Activated effector memory CD4-positive, alpha-beta T cell treated with anti-CD3 and anti-CD28 coated beads, Interleukin-2, amount 50 U/mL, for 16 hours (primary cell): Measurements from ENCODE around the gene BCOR.

ENCODE experiments used
- DNase-seq: peaks from one replicate; pipeline ENCODE4 v3.0.0-alpha.2; 2020

Gene BCOR

DNA sequence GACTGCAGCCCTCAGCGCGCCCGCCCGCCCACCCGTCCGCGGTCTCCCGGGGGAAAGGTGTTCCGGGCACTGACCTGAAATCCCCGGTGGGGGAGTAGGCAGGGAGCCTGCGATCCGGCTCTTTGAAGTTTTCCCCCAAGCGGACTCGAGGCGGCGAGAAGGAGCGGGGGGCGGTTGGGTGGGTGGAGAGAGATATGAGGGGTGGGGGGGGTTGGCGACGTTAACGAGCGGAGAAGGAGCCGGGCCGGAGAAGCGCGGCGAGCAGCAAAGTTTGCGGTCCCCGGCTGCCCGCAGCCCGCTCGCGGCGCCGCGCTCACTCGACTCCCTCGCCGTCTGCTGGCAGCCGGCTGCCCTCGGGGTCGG lies 636 bp downstream of the BCOR start:
- DNase-seq, result peak; percentile 76

DNA sequence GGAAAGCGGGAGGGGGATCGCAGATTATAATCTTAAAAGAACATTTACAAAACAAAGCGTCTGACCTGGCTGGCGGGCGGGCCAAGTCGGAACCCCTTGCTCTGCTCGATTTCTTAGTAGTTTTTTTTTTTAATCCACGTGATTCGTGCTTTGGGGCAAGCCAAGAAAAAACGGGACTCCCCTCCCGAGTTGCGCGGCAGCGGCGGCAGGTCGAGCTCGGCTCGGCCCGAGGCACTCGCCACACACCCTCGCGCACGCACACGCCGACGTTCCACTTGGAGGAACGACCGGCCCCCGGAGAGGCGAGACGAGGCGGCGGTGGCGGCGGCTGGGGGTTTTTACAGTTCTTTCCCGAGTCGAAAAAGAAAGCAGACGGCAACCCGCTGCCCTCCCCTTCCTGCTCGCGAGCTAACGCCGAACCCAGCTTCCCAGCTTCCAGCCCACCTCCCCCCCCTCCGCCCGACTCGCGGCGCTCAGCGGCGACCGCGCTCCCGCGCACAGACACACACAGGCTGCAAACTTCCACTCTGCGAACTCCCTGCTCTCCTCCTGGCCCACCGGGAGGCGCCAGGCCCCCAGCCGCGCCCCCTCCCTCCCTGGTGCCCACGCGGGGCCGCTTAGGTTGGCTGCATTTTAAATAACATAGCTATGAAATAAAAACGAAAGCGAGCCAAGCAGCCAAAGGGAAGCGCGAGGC lies 1.2 kb downstream of the BCOR start:
- peak; percentile 90 for DNase-seq

DNA sequence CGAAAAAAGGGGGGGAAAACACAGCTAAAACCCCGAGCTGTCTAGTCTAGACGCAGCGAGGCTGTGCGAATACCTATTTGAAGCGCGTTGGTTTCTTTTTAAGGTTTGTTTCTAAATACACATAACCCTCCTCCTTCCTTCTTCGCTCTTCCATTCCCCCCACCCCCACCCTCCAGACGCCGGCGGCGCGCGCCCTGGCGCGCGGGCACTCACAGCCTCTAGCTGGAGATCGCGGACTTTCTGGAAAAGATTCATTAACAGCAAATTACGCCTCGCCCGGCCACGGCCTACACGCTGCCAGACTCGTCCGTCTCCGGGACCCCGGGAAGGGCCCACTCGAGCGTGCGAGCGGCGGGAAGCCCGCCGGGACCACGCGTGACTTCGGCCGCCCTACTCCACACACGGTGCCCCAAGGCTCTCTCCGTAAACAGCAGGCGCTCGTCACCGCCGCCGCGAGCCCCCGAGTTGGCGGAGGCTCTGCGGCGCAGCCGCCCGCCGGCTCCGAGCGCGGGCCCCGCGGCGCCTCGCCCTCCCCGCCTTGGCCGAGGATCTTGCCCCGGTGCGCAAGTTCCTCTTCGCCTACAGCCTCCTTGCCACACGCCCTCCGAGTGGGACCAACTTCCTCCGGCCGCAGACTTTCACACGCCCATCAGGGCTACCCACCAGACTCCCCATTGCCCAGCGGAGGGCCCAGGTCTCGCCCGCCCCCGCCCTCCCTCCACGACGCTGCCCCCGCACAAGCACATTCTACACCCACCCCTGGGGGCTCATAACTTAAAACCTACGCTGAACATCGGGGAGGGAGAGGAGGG lies 2.0 kb downstream of the BCOR start:
- peak; percentile 71 for DNase-seq

DNA sequence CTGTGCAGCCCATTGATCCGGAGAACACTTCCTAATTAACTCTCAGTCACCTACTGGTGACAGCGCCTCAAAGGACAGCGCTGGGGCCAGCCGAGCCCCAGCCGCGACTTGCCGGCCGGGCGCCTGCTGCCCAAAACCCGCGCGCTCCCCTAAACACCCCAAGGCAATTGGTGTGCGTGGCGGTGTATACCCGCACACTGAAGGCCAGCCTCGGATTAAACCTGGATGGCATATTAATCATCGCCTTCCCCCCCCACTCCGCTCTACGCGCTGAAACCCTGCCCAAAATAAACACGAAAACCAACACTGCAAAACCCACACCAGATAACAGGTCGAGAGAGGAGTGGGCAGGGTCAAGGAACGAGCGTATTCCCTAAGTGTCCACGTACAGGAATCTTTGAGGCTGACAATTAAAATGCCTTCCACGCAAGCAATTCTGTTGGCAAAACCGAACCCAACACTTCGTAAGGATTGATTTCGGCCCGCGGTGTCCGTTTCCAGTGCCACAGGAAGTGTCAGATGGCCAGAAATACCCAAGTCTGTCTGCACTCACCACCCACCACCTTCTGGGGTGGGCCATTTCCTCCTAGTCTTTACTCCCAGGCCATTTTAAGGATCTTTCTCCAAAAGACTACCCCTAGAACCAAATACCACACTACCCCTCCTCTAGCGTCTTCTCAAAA lies 2.7 kb downstream of the BCOR start:
- no peak for DNase-seq

DNA sequence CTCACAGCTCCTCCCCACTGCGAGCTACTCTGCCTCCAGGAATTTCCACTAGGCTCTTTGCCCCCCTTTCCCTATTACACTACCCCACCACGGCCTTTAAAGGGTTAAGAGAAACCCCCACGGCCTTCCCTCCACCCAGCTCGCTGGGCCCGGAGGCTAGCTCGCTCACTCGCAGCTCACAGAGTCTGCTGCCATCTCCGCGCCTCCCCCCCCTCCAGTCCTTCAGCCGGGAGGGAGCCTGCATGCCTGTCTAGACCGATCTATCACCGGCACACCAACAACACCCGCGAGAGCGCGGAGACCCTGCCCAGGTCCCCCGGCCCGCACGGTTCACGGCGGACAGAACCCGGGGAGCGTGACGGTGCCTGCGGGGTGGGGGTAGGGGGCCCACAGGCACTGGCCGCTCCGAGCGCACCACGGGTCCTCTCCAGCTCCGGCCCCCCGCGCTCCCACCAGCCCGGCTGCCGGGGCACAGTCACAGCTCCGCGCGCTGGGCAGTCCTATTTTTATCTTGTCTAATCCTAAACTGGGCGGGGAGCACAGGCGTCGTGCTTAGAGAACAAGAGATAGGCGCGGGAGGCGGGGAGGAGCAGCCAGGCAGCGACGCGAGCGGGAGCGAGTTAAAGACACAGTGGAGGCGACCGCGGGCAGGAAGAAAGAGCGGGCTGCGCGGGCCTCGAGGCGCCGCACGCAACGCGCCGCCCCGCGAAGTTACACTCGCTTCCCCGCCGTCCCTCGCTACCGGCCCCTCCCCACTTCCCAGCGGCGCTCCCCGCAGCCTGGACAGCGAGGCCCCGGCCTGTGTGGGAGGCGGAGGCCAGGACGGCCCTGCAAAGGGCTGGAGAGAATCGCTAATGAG lies 3.5 kb downstream of the BCOR start:
- peak; percentile 69 for DNase-seq

DNA sequence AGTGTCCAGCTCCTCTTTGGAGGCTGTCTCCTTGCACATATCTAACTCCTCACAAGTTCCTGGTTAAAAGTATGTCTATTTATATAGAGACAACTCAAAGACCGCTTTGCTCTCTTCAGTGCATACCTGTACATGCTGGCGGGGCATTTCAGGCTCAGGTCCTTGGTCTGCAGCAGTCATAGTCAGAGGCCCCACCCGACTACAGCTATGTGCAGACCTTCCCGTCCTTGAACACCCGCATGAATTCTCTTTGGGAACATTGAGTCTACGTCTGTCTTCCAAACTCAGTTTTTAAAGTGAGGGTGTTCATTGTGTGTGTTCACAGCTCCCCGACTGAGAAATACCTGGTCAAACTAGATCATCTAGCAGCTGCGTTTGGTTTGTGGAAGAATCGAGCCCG lies 4.2 kb downstream of the BCOR start:
- no peak for DNase-seq

DNA sequence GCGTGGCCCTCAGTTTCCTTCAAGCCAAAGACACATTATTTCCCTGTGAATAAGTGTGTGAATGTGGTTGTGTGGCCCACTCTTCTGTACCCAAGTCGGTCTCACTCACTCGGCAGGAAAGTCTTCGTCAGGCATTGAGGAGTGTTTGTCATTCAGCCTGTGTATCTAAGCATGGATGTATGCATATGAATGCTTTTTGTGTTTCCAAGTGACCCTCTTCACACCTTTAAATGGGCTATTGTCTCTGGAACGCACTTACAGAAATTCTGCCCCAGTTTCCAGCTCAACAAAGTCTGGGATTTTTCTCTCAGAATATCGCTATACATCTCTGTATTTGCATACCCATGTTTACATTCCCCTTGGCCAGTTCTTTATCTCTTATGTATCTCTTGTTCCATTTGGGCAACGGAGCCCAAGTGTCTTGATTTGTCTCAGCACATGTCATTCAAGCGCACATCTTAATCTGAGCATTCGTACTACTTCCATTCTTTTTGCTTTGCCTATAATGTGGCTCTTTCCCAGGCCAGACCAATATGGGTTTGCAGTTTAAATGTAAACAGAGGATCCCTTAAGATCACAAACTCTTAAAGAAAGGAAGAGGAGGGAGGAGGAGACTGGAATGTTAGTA lies 4.8 kb downstream of the BCOR start:
- DNase-seq, result no peak

DNA sequence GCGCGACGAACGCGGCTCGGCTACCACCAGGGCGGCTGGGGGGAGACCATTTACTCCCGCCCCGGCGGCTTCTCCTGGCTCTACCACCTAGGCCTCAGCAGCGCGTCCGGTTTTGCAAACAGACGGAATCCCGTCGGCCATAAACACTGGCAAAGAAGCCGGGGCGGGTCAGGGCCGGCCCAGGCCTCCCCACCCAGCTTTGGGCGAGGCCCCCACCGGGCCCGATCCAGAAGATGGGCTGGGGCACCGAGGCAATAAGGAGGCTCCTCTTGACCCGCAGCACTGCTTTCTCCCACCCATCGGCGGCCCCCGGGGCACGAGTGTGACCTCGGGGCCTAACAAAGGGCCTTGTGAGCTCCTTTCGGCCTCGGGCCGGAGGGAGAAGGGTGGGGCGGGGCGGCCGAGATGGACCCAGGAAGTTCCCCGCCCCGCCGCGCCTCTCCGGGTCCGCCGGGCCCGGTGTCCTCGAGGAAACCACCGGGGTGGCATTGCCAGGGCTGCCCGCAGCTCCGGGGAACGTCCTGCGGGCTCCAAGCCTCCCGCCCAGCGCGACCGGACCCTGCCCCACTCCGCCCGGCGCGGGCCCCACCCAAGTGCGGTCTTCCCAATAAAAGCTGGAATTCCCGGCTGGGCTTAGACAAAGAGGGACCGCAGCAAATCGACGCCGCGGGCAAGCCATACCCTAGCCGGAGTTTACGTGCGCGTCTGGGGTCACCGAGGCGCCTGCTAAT lies 5.9 kb downstream of the BCOR start:
- DNase-seq, result no peak

DNA sequence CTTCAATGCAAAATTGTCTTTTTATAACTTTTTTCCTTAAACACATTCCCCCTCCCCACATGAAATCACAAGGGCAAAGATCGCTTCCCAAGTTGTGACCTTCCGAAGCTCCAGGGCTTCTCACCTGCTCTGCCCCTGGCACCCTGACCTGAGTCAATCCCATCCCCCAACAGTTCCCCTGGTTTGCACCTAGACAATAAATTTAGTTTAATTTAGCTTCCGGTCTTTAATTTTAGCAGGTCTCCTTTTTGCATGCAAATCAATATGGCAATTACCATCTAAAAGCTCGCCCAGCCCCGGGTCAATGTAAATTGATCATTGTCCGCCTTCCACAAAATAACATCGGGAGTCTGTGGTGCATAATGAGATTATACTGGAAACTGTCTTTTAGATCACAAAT lies 6.8 kb downstream of the BCOR start:
- DNase-seq, result no peak

DNA sequence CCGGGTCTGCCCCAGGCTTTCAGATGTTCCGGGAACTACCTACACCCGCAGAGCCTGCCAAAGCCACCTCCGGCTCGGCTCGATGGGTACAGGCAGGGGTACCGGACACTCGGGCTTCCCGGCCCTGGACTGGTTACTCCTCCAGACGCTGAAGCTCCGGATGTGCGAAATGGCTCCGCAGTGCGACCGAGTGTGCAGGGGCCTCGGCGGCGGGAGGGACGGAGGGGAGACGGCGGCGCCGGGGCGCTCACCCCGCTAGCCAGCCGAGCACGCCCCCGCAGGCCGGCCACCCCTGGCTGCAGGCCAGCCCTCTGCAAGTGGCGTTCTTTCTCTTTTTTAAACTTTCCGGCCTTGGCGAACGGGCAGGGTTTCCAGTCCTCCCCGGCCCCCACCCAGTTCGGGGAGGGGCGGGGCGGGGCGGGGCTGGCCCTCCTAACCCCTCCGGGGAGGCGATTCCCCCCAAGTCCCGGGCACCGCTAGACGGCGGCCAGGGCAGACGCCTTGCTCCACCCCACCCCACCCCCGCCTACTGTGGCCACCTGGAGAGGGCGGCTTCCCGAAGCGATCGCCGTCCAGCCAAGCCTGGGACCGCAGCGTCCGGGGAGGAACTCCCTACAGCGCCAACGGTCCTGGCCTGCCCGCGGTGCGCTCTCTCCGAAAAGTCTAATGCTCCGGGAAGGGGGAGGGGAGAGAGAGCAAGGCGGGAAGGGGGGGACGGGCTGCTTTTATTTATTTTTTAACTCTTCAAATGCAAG lies 7.5 kb downstream of the BCOR start:
- peak; percentile 63 for DNase-seq

DNA sequence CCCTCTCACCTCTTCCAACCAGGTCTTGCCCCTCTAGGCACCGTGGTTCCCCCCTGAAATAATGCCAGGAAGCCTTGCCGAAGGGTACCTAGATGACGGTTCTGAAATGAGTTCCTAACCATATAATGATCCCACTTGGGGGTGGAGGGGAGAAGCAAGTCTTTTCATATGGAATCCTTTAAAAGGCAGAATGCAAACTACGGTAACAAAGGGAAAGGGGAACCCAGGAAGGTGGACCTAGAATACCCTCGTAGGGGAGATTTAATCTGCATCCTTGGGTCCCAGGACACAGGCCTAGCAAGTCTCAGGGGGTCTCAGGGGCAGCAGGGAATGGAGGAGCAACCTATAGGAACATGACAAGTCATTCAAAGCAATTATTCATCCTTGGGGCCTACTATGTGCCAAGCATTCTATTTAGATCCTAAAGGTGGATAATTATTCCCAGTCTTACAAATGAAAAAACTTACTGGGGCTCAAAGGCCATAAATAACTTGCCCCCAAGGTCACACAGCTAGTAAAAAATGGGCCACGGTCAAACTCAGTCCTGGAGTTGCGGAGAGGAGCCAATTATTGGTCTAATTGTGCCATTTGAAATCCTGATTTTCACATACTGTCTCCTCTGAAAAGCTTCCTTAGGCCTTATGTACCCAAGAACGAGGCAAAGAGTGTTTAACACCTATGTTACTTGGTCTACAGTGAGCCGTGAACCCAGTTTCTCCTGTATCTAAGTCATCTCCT lies 8.8 kb downstream of the BCOR start:
- no peak for DNase-seq

DNA sequence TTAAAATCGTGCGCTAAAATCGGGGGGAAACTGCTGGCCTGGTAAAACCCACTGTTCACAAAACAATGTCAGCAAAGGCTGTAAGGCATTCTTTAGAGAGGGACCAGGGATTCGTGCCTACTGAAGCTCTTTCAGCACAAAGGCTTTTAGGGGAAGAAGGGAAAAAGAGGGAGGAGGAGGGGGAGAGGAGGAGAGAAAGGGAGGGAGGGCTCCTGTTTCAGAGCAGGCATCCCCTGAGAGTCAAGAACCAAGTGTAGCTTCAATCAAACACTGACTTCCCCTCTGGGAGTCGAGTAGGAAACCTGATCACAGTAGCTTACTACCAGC lies 9.5 kb downstream of the BCOR start:
- no peak for DNase-seq

DNA sequence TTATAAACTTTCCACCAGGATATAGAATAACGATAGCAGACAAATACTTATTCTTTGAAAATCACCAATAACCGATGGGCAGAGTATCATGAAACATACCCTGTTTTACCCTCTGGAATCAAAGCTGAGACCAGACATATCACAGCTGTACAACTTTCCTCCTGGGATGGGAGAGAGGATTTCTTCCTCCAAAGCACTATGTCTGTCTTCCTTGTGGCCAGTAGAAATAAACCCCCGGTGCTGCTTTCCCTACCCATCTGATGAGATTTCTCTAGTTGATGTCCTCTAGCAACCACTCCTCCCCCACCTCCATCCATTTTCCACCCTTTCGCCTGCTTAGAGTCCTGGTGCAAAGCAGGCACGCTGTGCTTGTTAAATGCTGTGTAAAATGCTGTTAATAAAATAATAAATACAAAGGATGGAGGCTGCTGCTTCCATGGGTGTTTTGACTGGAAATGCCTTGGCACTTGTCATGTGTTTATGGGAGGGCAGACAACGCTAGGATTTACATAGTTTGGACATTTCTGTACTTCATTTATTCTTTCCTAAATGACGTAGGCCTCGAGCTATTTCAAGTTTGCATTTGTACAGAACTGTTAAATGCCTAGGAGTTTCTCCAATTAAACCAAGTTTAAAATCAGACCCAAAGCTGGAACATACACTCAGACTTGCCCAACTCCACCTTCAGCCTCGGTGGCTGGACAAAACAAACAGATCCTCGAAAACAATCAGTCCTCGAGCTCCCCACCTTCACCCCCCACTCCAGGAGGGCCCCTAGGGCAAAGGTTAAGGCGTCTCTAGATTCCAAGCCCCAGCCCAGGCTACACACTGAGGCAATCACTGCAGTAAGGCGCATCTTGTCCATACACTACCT lies 10.1 kb downstream of the BCOR start:
- no peak for DNase-seq

DNA sequence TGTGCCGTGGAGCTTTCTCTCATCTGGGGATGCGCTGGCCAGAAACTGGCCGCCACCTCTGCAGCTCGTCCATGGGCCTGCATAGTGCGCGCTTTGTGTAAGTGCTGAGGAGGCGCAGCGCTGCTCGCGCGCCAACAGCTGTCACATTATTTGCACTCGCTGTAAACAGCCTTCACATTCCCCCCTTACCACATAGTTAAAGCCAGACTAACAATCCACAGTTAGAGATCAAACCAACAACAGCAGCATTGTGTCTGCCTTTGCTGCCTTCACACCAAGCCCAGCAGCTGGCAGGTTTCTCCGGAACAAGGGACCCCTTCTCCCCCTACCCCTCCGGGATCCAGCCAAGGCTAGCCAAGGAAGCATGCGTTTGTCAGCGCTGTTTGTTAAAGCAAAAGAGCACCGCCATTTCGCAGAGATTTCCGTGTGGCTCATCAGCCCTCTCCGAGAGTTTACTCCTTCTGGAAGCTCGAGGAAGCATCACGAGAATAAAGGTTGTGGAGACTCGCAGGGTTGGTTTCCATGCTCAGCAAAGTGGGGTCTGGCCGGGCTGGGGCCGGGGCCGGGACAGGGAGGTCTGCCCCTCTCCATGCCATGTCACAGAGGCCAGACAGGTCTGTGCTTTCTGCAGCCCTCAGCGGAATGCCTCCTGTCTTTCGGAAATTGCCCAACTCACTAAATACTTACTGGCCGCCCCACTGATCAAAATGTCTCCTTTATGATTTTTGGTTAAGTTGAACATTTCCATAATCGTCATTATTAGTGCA lies 11.0 kb downstream of the BCOR start:
- no peak for DNase-seq

DNA sequence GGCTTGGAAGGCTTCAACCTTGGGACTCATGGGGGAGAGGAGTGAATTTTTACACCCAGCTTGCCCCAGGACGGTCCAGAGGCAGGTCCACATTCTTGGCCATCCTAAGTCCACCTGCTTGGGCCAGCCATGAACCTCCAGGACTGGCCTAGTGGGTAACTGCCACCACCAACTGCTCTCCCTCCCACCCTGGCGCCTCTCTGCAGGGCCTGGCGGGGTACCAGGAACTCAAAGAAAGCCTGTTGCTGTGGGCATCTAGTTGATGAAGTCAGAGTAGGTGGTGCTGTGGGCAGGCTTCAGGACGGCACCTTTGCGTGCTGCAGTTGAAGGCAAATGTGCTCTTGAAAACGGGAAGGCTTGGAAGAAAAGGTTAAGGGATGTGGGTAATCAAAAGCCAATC lies 12.0 kb downstream of the BCOR start:
- no peak for DNase-seq

DNA sequence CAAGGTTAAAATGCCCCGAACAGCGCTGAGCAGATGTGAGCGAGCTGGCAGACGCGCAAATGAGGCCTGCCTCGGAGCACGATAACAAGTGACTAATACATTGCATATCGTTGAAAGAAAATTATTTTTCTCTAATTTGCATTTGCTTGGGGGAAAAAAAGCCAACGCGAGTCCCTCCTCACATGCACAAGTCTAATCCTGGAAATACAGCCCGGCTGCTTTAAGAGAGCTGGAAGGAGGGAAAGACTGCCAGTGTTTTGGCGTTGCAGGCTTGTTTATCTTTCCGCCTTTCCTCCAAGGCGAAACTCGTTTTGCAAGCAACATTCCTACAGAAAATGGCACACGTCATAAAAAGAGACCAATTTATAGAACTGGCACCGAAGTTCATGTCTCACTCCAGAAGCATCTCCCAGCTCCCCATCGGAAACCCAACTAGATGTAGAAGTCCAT lies 12.6 kb downstream of the BCOR start:
- DNase-seq, result no peak

DNA sequence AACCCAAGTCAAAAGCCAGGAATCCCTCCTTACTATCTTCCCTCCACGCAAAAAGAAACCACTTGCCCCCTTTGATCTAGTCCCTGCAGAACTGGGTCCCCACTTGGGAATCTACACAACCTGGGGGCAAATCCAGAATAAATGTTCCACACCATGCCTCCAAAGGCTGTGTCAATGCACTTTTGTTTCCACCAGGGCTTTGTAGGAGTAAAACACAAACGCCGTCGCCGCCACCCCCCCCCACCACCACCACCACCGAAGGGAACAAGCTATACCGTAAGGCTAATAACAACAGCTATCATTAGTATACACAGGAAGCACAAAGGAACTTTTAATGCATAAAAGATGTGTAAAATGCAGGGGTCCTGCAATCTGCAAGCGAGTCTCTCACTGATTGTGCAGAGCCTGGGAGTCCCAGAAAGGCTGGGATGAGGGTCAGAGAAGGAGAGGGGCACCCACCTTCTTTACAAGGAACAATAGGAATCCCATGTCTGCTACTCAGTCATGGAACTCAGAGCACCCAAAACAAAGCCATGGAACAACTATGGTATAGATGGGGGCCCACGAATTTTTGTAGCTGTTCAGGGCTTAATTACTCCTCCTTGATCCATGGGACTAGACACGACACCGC lies 13.2 kb downstream of the BCOR start:
- no peak for DNase-seq

DNA sequence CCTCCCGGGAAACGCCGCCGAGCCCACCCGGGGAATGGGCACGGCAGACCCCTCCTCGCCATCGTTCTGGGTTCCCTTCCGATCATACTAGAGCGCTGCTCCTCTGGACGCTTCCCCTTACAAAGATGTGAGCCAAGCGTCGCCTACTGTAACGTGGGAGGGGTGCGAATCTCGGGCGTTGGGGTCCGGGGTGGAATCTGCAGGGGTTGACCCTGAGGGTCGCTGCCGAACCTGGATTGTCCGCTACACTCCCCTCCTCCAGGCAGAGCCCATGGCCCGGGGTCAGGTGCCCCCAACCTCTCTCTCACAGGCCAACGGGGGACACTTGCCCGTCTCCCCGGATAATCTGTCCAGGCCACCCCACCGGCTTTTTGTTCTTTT lies 13.8 kb downstream of the BCOR start:
- no peak for DNase-seq
